Stimulated activated CD8-positive, alpha-beta memory T cell treated with anti-CD3 and anti-CD28 coated beads, Interleukin-4, amount 100 ng/mL, for 24 hours (primary cell): ENCODE results near the gene KLRF2.

Source experiments
- DNase-seq: peaks from one replicate; pipeline ENCODE4 v3.0.0-alpha.2; 2020; ENCODE audit warnings: low read depth

KLRF2 gene

DNA sequence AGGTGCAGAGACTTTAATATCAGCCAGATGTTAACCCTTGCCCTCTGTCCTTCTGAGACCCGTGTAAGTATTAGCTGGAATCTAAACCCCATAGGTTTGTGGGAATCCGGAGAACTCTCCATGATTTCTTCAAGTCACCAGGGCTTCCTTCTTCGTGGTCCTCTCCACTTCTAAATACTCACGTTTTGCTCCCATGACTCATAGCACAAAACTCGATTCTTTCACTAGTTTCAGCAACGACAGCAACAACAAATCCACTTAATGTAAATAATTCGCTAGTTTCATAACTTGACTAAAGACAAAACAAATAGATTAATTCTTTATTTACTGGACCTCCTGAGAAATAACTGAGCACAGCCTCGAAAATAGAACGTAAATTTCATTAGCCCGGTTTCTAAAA, 55.3 kb downstream of the KLRF2 start:
- DNase-seq: no peak

GRCh38 chr12:9940375-9940774, 59.1 kb downstream of the KLRF2 start:
- DNase-seq: no peak

DNA sequence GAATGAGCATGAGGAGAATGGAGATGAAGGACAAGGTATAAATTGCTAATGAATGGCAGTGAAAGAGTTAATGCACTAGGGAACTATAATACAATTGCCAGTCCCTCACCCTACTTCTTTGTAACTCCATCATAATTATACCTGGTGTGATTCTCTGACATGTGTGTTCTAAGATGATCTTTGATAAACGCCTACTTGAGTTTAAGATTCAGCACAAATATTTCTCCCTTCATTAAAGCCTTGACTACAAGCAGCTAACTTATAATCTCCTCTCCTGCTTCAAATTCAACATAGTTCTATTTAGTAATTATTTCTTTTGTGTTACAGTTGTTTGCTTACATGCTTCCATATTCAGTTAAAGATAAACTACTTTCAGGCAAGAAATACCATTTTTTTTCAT, 60.5 kb downstream of the KLRF2 start:
- DNase-seq: no peak

- DNase-seq: no peak
Measured at GRCh38 chr12:9943240-9943639, 62.0 kb downstream of the KLRF2 start.

GRCh38 chr12:9944391-9944790, 63.1 kb downstream of the KLRF2 start:
- DNase-seq: no peak
